Measurements from ENCODE around the gene NPSR1. TPM values are rescaled to one million over a fixed set of nuclear protein-coding genes. Genes with fewer than 3 reads are reported as not detected.

NPSR1 gene
- total and polyA plus RNA-seq, 7 donors: 0.51 TPM; not detected in 6

DNA sequence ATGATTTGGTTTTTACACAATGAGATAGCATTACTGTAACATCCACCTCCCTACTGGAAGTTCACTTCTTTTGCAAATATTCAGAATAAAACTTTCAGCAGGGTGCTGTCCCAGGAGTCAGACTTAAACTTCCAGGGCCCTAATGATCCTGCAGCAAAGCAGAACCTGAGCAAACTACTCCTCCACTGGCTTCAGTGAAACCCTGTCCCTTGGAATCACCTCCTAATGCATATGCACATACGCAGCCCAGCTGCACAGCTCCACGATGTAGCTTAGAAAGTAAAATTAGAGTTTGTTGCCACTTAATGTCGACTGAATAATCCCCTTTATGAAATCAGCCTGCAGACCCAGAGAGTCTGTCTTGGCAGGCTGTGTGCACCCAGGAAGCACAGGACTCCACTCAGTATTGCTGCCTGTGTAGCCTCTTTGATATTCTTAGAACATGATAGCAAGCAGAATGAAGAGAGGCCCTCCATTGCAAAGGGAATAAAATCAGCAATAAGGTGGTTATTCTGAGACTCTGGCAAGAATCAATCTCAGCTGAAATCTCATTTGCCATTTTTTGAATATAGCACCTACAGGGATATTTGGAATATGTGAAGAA is 1.6 kb downstream of the NPSR1 start:
- Histone ChIP-seq H3K36me3 (no peaks in the 10 kb centered on the region), H3K4me3 (no peak overlapping the region), H3K27me3 (no peaks in the 10 kb centered on the region), H3K9me3 (no peaks in the 10 kb centered on the region), H3K27ac (no peak overlapping the region), H3K4me1 (no peaks in the 10 kb centered on the region)
- intact Hi-C loops (cut with DNase I): no loop called here
- DNase-seq: no peak
- TF ChIP-seq POLR2AphosphoS5 (IDR thresholded peaks at IDR 0.05): no peak
- no peak for TF ChIP-seq EP300 (IDR thresholded peaks at IDR 0.05)
- TF ChIP-seq POLR2A (IDR thresholded peaks at IDR 0.05): no peak
- TF ChIP-seq, protein P1, sequence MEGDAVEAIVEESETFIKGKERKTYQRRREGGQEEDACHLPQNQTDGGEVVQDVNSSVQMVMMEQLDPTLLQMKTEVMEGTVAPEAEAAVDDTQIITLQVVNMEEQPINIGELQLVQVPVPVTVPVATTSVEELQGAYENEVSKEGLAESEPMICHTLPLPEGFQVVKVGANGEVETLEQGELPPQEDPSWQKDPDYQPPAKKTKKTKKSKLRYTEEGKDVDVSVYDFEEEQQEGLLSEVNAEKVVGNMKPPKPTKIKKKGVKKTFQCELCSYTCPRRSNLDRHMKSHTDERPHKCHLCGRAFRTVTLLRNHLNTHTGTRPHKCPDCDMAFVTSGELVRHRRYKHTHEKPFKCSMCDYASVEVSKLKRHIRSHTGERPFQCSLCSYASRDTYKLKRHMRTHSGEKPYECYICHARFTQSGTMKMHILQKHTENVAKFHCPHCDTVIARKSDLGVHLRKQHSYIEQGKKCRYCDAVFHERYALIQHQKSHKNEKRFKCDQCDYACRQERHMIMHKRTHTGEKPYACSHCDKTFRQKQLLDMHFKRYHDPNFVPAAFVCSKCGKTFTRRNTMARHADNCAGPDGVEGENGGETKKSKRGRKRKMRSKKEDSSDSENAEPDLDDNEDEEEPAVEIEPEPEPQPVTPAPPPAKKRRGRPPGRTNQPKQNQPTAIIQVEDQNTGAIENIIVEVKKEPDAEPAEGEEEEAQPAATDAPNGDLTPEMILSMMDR (IDR thresholded peaks at IDR 0.05): no peak
- WGBS, 2 donors: 39 to 42% methylated on average over 3 of the region's 3 CpGs

GRCh38 chr7:34662058-34662708 is 4.2 kb downstream of the NPSR1 start:
- DNase-seq: no peak
- 67 to 76% methylated on average over 8 of the region's 8 CpGs for WGBS, 2 donors
- no peak overlapping the region for H3K4me3 ChIP-seq
- intact Hi-C loops (cut with DNase I): no loop called here
- no peak overlapping the region for H3K27ac ChIP-seq
- no peaks in the 10 kb centered on the region for H3K27me3 ChIP-seq
- H3K4me1 ChIP-seq: no peaks in the 10 kb centered on the region
- no peaks in the 10 kb centered on the region for H3K9me3 ChIP-seq
- H3K36me3 ChIP-seq: no peaks in the 10 kb centered on the region
- TF ChIP-seq EP300 (IDR thresholded peaks at IDR 0.05): no peak
- TF ChIP-seq POLR2A (IDR thresholded peaks at IDR 0.05): no peak

DNA sequence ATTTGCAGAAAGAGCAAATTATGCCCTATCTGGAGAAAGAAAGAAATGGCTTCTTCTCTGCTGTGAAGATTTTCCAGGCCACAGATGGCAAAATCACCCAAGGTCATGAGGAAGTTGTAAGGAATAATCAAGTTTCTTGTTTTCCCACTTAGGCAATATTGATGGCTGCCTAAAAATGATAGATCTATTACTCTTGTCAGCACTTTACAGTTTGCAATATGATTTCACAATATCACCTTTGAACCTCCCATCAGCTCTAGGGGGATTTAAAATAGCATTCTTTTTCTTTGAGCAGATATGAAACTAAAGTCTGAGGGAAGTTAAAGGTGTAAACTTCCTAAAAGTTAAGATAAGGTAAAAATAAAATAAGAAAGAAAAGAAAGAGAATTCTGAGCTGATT is 6.7 kb downstream of the NPSR1 start:
- no peak for TF ChIP-seq POLR2A (IDR thresholded peaks at IDR 0.05)
- TF ChIP-seq POLR2AphosphoS5 (IDR thresholded peaks at IDR 0.05): no peak
- TF ChIP-seq EP300 (IDR thresholded peaks at IDR 0.05): no peak
- TF ChIP-seq, protein P1 (IDR thresholded peaks at IDR 0.05): no peak
- DNase-seq: no peak
- Histone ChIP-seq H3K4me3 (no peak overlapping the region), H3K27me3 (no peaks in the 10 kb centered on the region), H3K9me3 (no peaks in the 10 kb centered on the region), H3K27ac (no peak overlapping the region), H3K36me3 (no peaks in the 10 kb centered on the region), H3K4me1 (no peaks in the 10 kb centered on the region)
- intact Hi-C loops (cut with DNase I): no loop called here

- TF ChIP-seq POLR2A (IDR thresholded peaks at IDR 0.05) (no peak), POLR2AphosphoS5 (IDR thresholded peaks at IDR 0.05) (no peak), EP300 (IDR thresholded peaks at IDR 0.05) (no peak)
- TF ChIP-seq, protein P1 (IDR thresholded peaks at IDR 0.05): no peak
- H3K4me1 ChIP-seq: no peaks in the 10 kb centered on the region
- no peaks in the 10 kb centered on the region for H3K36me3 ChIP-seq
- WGBS, 2 donors: 93 to 94% methylated on average over 6 of the region's 6 CpGs
- H3K27me3 ChIP-seq: no peaks in the 10 kb centered on the region
- H3K27ac ChIP-seq: no peak overlapping the region
- DNase-seq: no peak
- no peaks in the 10 kb centered on the region for H3K9me3 ChIP-seq
- intact Hi-C loops (cut with DNase I): no loop called here
- H3K4me3 ChIP-seq: no peak overlapping the region
Observed at GRCh38 chr7:34672430-34672829, 14.4 kb downstream of the NPSR1 start.

DNA sequence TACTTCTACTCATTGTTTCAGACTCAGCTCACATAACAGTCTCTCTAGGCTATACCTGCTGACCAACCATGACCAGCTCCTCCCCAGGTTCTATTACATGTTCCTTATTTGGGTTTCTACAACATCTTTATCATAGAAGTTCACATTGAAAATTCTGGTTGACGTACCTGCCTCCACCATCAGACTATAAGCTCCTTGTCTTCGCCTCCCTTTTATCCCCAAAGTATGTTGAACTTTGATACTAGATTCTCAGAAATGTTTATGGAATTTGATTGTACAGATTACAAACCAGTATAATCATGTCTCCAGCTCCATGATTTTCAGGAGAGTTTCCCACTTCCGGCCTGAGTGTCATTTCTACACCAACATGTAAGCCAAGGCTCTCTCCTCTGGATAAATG is 15.0 kb downstream of the NPSR1 start:
- H3K27ac ChIP-seq: no peak overlapping the region
- DNase-seq: no peak
- intact Hi-C loops (cut with DNase I): no loop called here
- H3K9me3 ChIP-seq: no peaks in the 10 kb centered on the region
- H3K4me3 ChIP-seq: no peak overlapping the region
- no peaks in the 10 kb centered on the region for H3K36me3 ChIP-seq
- H3K27me3 ChIP-seq: no peaks in the 10 kb centered on the region
- H3K4me1 ChIP-seq: no peaks in the 10 kb centered on the region
- 94 to 97% methylated on average over 3 of the region's 3 CpGs for WGBS, 2 donors
- TF ChIP-seq POLR2AphosphoS5 (IDR thresholded peaks at IDR 0.05) (no peak), EP300 (IDR thresholded peaks at IDR 0.05) (no peak)
- TF ChIP-seq, protein P1 (IDR thresholded peaks at IDR 0.05): no peak

Data from sigmoid colon (tissue), 7 donors.